GM12878 (cell line): ENCODE results near the gene RHEB. TPM values are rescaled to one million over a fixed set of nuclear protein-coding genes. Genes with fewer than 3 reads are reported as not detected.

Source experiments
- ATAC-seq: fragments of 200-7000 bp; cut with Tn5 transposase; 3 replicates; pipeline ENCODE4 v1.9.1; 2020; ENCODE audit warnings: mild to moderate bottlenecking, moderate library complexity
- BruUV-seq: library from RNA; stranded (reverse); fragments of 400-500 nt; replicated peaks from 2 replicates; lab custom pipeline; 2021; lab: Mats Ljungman, UMichigan
- CTCF ChIA-PET: fragments of 300-600 bp; sonication (Branson Sonifier 250); formaldehyde crosslinking; extraction: SDS; loops from one replicate; lab custom pipeline; 2021; ENCODE audit warnings: inconsistent platforms; lab: Yijun Ruan, JAX
- POLR2A ChIA-PET: fragments of 350-600 bp; formaldehyde crosslinking; extraction: SDS; loops from one replicate; lab custom pipeline; 2021; ENCODE audit warnings: inconsistent platforms; lab: Charles Lee
- RAD21 ChIA-PET: fragments of 300-600 bp; sonication (Branson Sonifier 250); formaldehyde crosslinking; loops from one replicate; lab custom pipeline; 2023; ENCODE audit warnings: antibody characterized with exemption; ENCODE audit not compliant: unreplicated experiment; lab: Charles Lee
- SMC1A ChIA-PET: fragments of 300-600 bp; sonication (Branson Sonifier 250); formaldehyde crosslinking; loops from one replicate; lab custom pipeline; 2023; ENCODE audit not compliant: unreplicated experiment, uncharacterized antibody; lab: Charles Lee
- DNase-seq: peaks from one replicate; pipeline ENCODE4 v3.0.0-alpha.2; 2011; ENCODE audit warnings: low read depth, low spot score
- FAIRE-seq: peaks from 3 replicates; lab custom pipeline; 2011; peaks lifted over from hg19 to GRCh38; lab: Jason Lieb, UNC
- H2AFZ ChIP-seq: 2 replicates; pipeline ENCODE4 v1.6.0; 2011; ENCODE audit warnings: low read depth, low read length, control low read depth; ENCODE audit not compliant: control insufficient read depth
- H3K27ac ChIP-seq: 2 replicates; pipeline ENCODE4 v1.5.1; 2011; ENCODE audit warnings: control low read depth; ENCODE audit not compliant: control insufficient read depth, insufficient read depth
- H3K27me3 ChIP-seq, 2 experiments: replicated peaks in 1 of 2; 2 replicates each; pipeline versions ENCODE4 v1.6.0 to v1.6.1; 2011; ENCODE audit warnings: low read length in 1 of 2; ENCODE audit not compliant: control insufficient read depth in 2 of 2, insufficient read depth in 2 of 2
- H3K36me3 ChIP-seq, 2 experiments: 2 replicates each; pipeline ENCODE4 v1.5.1; 2011; ENCODE audit warnings: low read length in 1 of 2; ENCODE audit not compliant: control insufficient read depth in 2 of 2, insufficient read depth in 2 of 2
- H3K4me1 ChIP-seq: 2 replicates; pipeline ENCODE4 v1.6.1; 2011; ENCODE audit warnings: mild to moderate bottlenecking, low read length, moderate library complexity, mixed read lengths; ENCODE audit not compliant: control insufficient read depth, insufficient read depth
- H3K4me2 ChIP-seq: 2 replicates; pipeline ENCODE4 v1.6.0; 2011; ENCODE audit warnings: control low read depth; ENCODE audit not compliant: control insufficient read depth, insufficient read depth
- H3K4me3 ChIP-seq: fragments of 200-600 bp; sonication (generic); 2 replicates; pipeline ENCODE4 v1.5.1; 2016
- H3K79me2 ChIP-seq: 2 replicates; pipeline ENCODE4 v1.6.0; 2011; ENCODE audit warnings: low read length; ENCODE audit not compliant: control insufficient read depth, insufficient read depth
- H3K9ac ChIP-seq: 2 replicates; pipeline ENCODE4 v1.8.0; 2011; ENCODE audit warnings: low read length, control low read depth, mixed read lengths; ENCODE audit not compliant: control insufficient read depth, insufficient read depth
- H3K9me3 ChIP-seq: replicated peaks from 3 replicates; pipeline ENCODE4 v1.5.1; 2011; ENCODE audit warnings: mild to moderate bottlenecking, low read length; ENCODE audit not compliant: control insufficient read depth, insufficient read depth
- H4K20me1 ChIP-seq: 2 replicates; pipeline ENCODE4 v1.6.0; 2011; ENCODE audit not compliant: control insufficient read depth, insufficient read depth
- BACH1 ChIP-seq: fragments of 450-650 bp; IDR thresholded peaks from 2 replicates; pipeline ENCODE4 v1.6.1; 2017; ENCODE audit warnings: mild to moderate bottlenecking, borderline replicate concordance
- CBFB ChIP-seq: IDR thresholded peaks from 2 replicates; pipeline ENCODE4 v1.6.1; 2016; ENCODE audit warnings: antibody characterized with exemption, low read depth
- CHD1 ChIP-seq: IDR thresholded peaks from 2 replicates; pipeline ENCODE4 v1.6.1; 2012; ENCODE audit warnings: low read depth, low read length, improper control_type of control experiment
- E2F4 ChIP-seq: IDR thresholded peaks from 2 replicates; pipeline ENCODE4 v1.6.1; 2012; ENCODE audit warnings: low read depth, low read length, improper control_type of control experiment
- E4F1 ChIP-seq: fragments of 450-650 bp; IDR thresholded peaks from 2 replicates; pipeline ENCODE4 v1.6.1; 2018; ENCODE audit warnings: borderline replicate concordance, mild to moderate bottlenecking; ENCODE audit not compliant: partially characterized antibody
- GATAD2B ChIP-seq: fragments of 450-650 bp; conservative IDR thresholded peaks from 2 replicates; pipeline ENCODE4 v1.6.1; 2017; ENCODE audit warnings: low read depth, mild to moderate bottlenecking, moderate library complexity
- KLF5 ChIP-seq: fragments of 450-650 bp; IDR thresholded peaks from 2 replicates; pipeline ENCODE4 v1.6.1; 2014; ENCODE audit warnings: mild to moderate bottlenecking; ENCODE audit not compliant: partially characterized antibody
- MXI1 ChIP-seq: fragments of 150-350 bp; IDR thresholded peaks from 2 replicates; pipeline ENCODE4 v1.6.1; 2011; ENCODE audit warnings: low read depth, mild to moderate bottlenecking, inconsistent platforms, low read length, improper control_type of control experiment
- NFXL1 ChIP-seq: fragments of 450-650 bp; IDR thresholded peaks from 2 replicates; pipeline ENCODE4 v1.6.1; 2017; ENCODE audit warnings: antibody characterized with exemption, mild to moderate bottlenecking, borderline replicate concordance
- NFYB ChIP-seq: IDR thresholded peaks from 2 replicates; pipeline ENCODE4 v1.6.1; 2011; ENCODE audit warnings: low read depth, mild to moderate bottlenecking, low read length, improper control_type of control experiment, moderate library complexity; ENCODE audit not compliant: insufficient read depth
- POLR2AphosphoS5 ChIP-seq: IDR thresholded peaks from 2 replicates; pipeline ENCODE4 v1.6.1; 2011; ENCODE audit warnings: mild to moderate bottlenecking, low read length, inconsistent platforms
- ZNF274 ChIP-seq: IDR thresholded peaks from one replicate; pipeline ENCODE4 v1.8.0; 2011; ENCODE audit not compliant: insufficient read length, insufficient read depth
- WGBS: methylation state at CpG from one replicate; pipeline ENCODE4 v1.1.6; 2016; ENCODE audit warnings: low lambda C conversion rate; ENCODE audit not compliant: insufficient replicate concordance, insufficient coverage; ENCODE audit errors: missing lambda C conversion rate; 5-methylcytosine and 5-hydroxymethylcytosine counted together
- in situ Hi-C: fragments of 300-500 bp; cut with MboI; formaldehyde crosslinking; loops from 9 replicates; pipeline ENCODE4 v1.14.3; 2018; ENCODE audit warnings: mixed read lengths
- intact Hi-C: fragments of 100-400 bp; cut with micrococcal nuclease; formaldehyde crosslinking; loops from one replicate; pipeline ENCODE4 v1.14.2; 2022; ENCODE audit not compliant: unreplicated experiment
- polyA plus RNA-seq, 11 experiments: library from polyadenylated mRNA; depleted of rRNA in 4 of 11; unstranded in 6 of 11; stranded (reverse) in 5 of 11; fragments of >200 nt; fragmentation: Nextera tagmentation in 4 of 11; fragmentation: Illumina TruSeq in 1 of 11; extraction: Ambion mirVana in 4 of 11; extraction: Trizol in 1 of 11; gene quantifications; 1 replicate in 1 of 11; 2 replicates in 10 of 11; pipeline versions ENCODE4 v1.2.1 to v1.2.3, GENCODE V29; 2011 to 2016; ENCODE audit warnings: inconsistent platforms in 2 of 11, missing spikeins in 2 of 11, low read depth in 1 of 11
- total RNA-seq, 4 experiments: library from RNA; depleted of rRNA in 3 of 4; stranded (reverse); fragments of >200 nt in 3 of 4; fragmentation: Illumina TruSeq in 1 of 4; extraction: Trizol in 1 of 4; gene quantifications; 2 replicates each; pipeline versions ENCODE4 v1.2.1 to v1.2.3, GENCODE V29; 2013 to 2021

RHEB gene
- total and polyA plus RNA-seq, 10 of the 15 experiments (the other 5 are each of a cell fraction or from before 2014, with no cell fraction given), result 6.2 to 67.8 (median 38.0) TPM

- H3K36me3 ChIP-seq, result peaks cover 0 to 2% of the 10 kb centered on the region in 2 experiments; a peak in 2 of 4 replicates
- H3K9me3 ChIP-seq, result peaks cover 1% of the 10 kb centered on the region; the same call in 2 of the 3 replicates
- ChIA-PET POLR2A (interaction anchor here (1.3 kb wide), 1 partner anchor 9 kb away, joined by 6 read pairs; no protein-coding TSS in a partner anchor), CTCF (interaction anchor here (2.2 to 2.4 kb wide), 3 partner anchors 8 to 10 kb away, joined by 6 to 12 read pairs (median 9); no protein-coding TSS in a partner anchor), SMC1A (interaction anchor here (2.2 kb wide), 1 partner anchor 34 kb away, joined by 9 read pairs; no protein-coding TSS in a partner anchor), RAD21 (interaction anchor here (2.1 to 2.4 kb wide), 2 partner anchors 10 to 13 kb away, joined by 6 to 9 read pairs; partner anchors contain the start of gene RHEB)
- peak; percentile 45 for ATAC-seq
- H3K4me1 ChIP-seq, result peaks cover 2% of the 10 kb centered on the region; the same call in 1 of the 2 replicates
- no peak overlapping the region for H3K4me2 ChIP-seq
- peaks cover 98% of the 10 kb centered on the region for H3K79me2 ChIP-seq
- no peak overlapping the region for H2AFZ ChIP-seq
- FAIRE-seq, result no peak
- H3K4me3 ChIP-seq, result no peak overlapping the region
- BruUV-seq, result no TSS peak
- in situ Hi-C loops, result no loop called here
- H4K20me1 ChIP-seq, result no peaks in the 10 kb centered on the region
- WGBS, result 58% methylated on average over 5 of the region's 5 CpGs
- H3K27me3 ChIP-seq, result no peaks in the 10 kb centered on the region
- intact Hi-C loops, result no loop called here
- H3K9ac ChIP-seq, result no peak overlapping the region
- peak; percentile 54; the same call in 1 of the 2 replicates for TF ChIP-seq POLR2AphosphoS5
- no peak for TF ChIP-seq KLF5
- H3K27ac ChIP-seq, result no peak overlapping the region
- DNase-seq, result no peak
These were observed 12.8 kb downstream of the RHEB start for GRCh38 chr7:151506901-151507382.

GRCh38 chr7:151505836-151506468 is 13.7 kb downstream of the RHEB start:
- RAD21 ChIA-PET, result interaction anchor here (2.1 to 2.4 kb wide), 2 partner anchors 11 to 14 kb away, joined by 6 to 9 read pairs; partner anchors contain the start of gene RHEB
- peak overlapping the region; percentile 18 for H3K4me2 ChIP-seq
- intact Hi-C loops (no loop called here), in situ Hi-C loops (no loop called here)
- FAIRE-seq (no peak), DNase-seq (no peak), ATAC-seq (no peak)
- H3K27ac ChIP-seq, result no peak overlapping the region
- H2AFZ ChIP-seq, result no peak overlapping the region
- CTCF ChIA-PET, result interaction anchor here (0.6 to 2.4 kb wide), 3 partner anchors 9 to 780 kb away, joined by 3 to 9 read pairs (median 4); no protein-coding TSS in a partner anchor
- H3K79me2 ChIP-seq, result peaks cover 98% of the 10 kb centered on the region
- no peak overlapping the region for H3K9ac ChIP-seq
- peaks cover 2% of the 10 kb centered on the region in 2 experiments; a peak in 3 of 4 replicates for H3K36me3 ChIP-seq
- no peak overlapping the region for H3K4me3 ChIP-seq
- TF ChIP-seq NFYB, result no peak
- TF ChIP-seq CHD1, result no peak
- no peak for TF ChIP-seq ZNF274
- TF ChIP-seq E4F1, result no peak
- no peak for TF ChIP-seq MXI1
- no peak for TF ChIP-seq E2F4
- TF ChIP-seq GATAD2B, result no peak
- no peak for TF ChIP-seq BACH1
- no peak for TF ChIP-seq CBFB
- no peak for TF ChIP-seq NFXL1
- H4K20me1 ChIP-seq, result no peaks in the 10 kb centered on the region
- H3K27me3 ChIP-seq, result no peaks in the 10 kb centered on the region
- peaks cover 7% of the 10 kb centered on the region for H3K4me1 ChIP-seq
- SMC1A ChIA-PET, result interaction anchor here (1.0 to 2.2 kb wide), 6 partner anchors 9 to 33 kb away, joined by 3 to 10 read pairs (median 4); no protein-coding TSS in a partner anchor
- POLR2A ChIA-PET, result interaction anchor here (0.9 to 1.5 kb wide), 3 partner anchors 10 to 127 kb away, joined by 4 to 10 read pairs (median 6); partner anchors contain the start of gene RHEB
- no TSS peak for BruUV-seq
- H3K9me3 ChIP-seq, result no peaks in the 10 kb centered on the region; the same call in none of the 3 replicates
- WGBS, result 89% methylated on average over 4 of the region's 4 CpGs
